ENCODE data around the gene DLEU7.

GRCh38 chr13:50783717-50784290, 59.7 kb downstream of the DLEU7 start:
- TF ChIP-seq, protein P1, sequence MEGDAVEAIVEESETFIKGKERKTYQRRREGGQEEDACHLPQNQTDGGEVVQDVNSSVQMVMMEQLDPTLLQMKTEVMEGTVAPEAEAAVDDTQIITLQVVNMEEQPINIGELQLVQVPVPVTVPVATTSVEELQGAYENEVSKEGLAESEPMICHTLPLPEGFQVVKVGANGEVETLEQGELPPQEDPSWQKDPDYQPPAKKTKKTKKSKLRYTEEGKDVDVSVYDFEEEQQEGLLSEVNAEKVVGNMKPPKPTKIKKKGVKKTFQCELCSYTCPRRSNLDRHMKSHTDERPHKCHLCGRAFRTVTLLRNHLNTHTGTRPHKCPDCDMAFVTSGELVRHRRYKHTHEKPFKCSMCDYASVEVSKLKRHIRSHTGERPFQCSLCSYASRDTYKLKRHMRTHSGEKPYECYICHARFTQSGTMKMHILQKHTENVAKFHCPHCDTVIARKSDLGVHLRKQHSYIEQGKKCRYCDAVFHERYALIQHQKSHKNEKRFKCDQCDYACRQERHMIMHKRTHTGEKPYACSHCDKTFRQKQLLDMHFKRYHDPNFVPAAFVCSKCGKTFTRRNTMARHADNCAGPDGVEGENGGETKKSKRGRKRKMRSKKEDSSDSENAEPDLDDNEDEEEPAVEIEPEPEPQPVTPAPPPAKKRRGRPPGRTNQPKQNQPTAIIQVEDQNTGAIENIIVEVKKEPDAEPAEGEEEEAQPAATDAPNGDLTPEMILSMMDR (IDR thresholded peaks at IDR 0.05; ENCODE audit: insufficient read depth, low read depth, low read length) = no peak
- TF ChIP-seq EZH2 (IDR thresholded peaks at IDR 0.05; ENCODE audit: insufficient read depth, low read length) = no peak

All from astrocyte (in vitro differentiated cells and primary cell).